Gastroesophageal sphincter (tissue), 4 donors: ENCODE measurements around the gene TNNI3. TPM values are rescaled to one million over a fixed set of nuclear protein-coding genes. Genes with fewer than 3 reads are reported as not detected.

Experiments used
- ATAC-seq: fragments of 150-250 bp; one replicate; pipeline ENCODE4 v1.9.1; 2016; ENCODE audit warnings: mild to moderate bottlenecking, moderate library complexity
- H3K27ac ChIP-seq, 4 donors: fragments of 200-600 bp; sonication (generic) in 3 of 4; 1 replicate in 3 of 4; 2 replicates in 1 of 4; pipeline ENCODE4 v1.5.1; 2016 to 2019
- H3K27me3 ChIP-seq: fragments of 200-600 bp; sonication (generic); one replicate; pipeline ENCODE4 v1.5.1; 2019
- H3K36me3 ChIP-seq, 2 donors: fragments of 200-600 bp; sonication (generic); one replicate each; pipeline ENCODE4 v1.5.1; 2019; ENCODE audit warnings: control low read depth in 1 of 2
- H3K4me1 ChIP-seq, 3 donors: fragments of 200-600 bp; sonication (generic); 1 replicate in 2 of 3; 2 replicates in 1 of 3; pipeline ENCODE4 v1.5.1; 2016 to 2019; ENCODE audit warnings: control low read depth in 2 of 3
- H3K4me3 ChIP-seq, 2 donors: fragments of 200-600 bp; sonication (generic); one replicate each; pipeline ENCODE4 v1.5.1; 2019; ENCODE audit warnings: mild to moderate bottlenecking in 1 of 2, moderate library complexity in 1 of 2
- H3K9me3 ChIP-seq, 3 donors: fragments of 200-600 bp; sonication (generic); one replicate each; pipeline ENCODE4 v1.5.1; 2017 to 2019; ENCODE audit warnings: control low read depth in 2 of 3
- CTCF ChIP-seq, 4 experiments: fragments of 200-600 bp in 2 of 4; fragments of 450-650 bp in 2 of 4; sonication (generic) in 1 of 4; IDR thresholded peaks; one replicate each; pipeline ENCODE4 v1.5.1; 2017 to 2019; ENCODE audit warnings: antibody characterized with exemption in 4 of 4, mild to moderate bottlenecking in 2 of 4, moderate library complexity in 2 of 4
- EP300 ChIP-seq: sonication (generic); formaldehyde crosslinking; IDR thresholded peaks from one replicate; pipeline ENCODE4 v1.6.1; 2017; ENCODE audit warnings: antibody characterized with exemption, mild to moderate bottlenecking
- POLR2A ChIP-seq, 2 donors: fragments of 450-650 bp; IDR thresholded peaks; one replicate each; pipeline ENCODE4 v1.6.1; 2017; ENCODE audit warnings: antibody characterized with exemption in 2 of 2, mild to moderate bottlenecking in 2 of 2, moderate library complexity in 1 of 2
- POLR2AphosphoS5 ChIP-seq: sonication (generic); formaldehyde crosslinking; IDR thresholded peaks from one replicate; pipeline ENCODE4 v1.6.1; 2017; ENCODE audit warnings: antibody characterized with exemption
- WGBS, 2 donors: methylation state at CpG; one replicate each; pipeline ENCODE4 v1.1.5; 2018; ENCODE audit warnings: low coverage in 1 of 2; 5-methylcytosine and 5-hydroxymethylcytosine counted together
- total RNA-seq, 4 donors: library from RNA; depleted of rRNA; stranded (reverse); fragments of >200 nt; gene quantifications; one replicate each; pipeline ENCODE4 v1.1.0, GENCODE V29; 2016

The TNNI3 gene
- total RNA-seq, 4 donors from 2014 or later, result not detected

GRCh38 chr19:55131421-55131820 is 26.1 kb downstream of the TNNI3 start:
- WGBS, 2 donors, result 65 to 80% methylated on average over 9 to 15 of the region's 16 CpGs
- Histone ChIP-seq H3K27ac (no peak overlapping the region), H3K9me3 (no peaks in the 10 kb centered on the region), H3K27me3 (peaks cover 76% of the 10 kb centered on the region), H3K4me3 (no peak overlapping the region), H3K36me3 (no peaks in the 10 kb centered on the region), H3K4me1 (no peaks in the 10 kb centered on the region)
- ATAC-seq, result no peak
- TF ChIP-seq EP300, result no peak
- TF ChIP-seq CTCF (IDR thresholded peaks at IDR 0.05), result no peak
- no peak for TF ChIP-seq POLR2A (IDR thresholded peaks at IDR 0.05)
- no peak for TF ChIP-seq POLR2AphosphoS5

GRCh38 chr19:55119053-55119452 is 38.5 kb downstream of the TNNI3 start:
- H3K27ac ChIP-seq, result no peak overlapping the region
- no peak overlapping the region for H3K4me3 ChIP-seq
- no peaks in the 10 kb centered on the region for H3K36me3 ChIP-seq
- ATAC-seq, result no peak
- TF ChIP-seq CTCF (IDR thresholded peaks at IDR 0.05) (no peak), POLR2A (IDR thresholded peaks at IDR 0.05) (no peak), POLR2AphosphoS5 (no peak), EP300 (no peak)
- 42 to 78% methylated on average over 2 to 12 of the region's 14 CpGs for WGBS, 2 donors
- no peaks in the 10 kb centered on the region for H3K9me3 ChIP-seq
- peaks cover 0 to 34% (median 27%) of the 10 kb centered on the region in 3 donors for H3K4me1 ChIP-seq
- H3K27me3 ChIP-seq, result peaks cover 7% of the 10 kb centered on the region

DNA sequence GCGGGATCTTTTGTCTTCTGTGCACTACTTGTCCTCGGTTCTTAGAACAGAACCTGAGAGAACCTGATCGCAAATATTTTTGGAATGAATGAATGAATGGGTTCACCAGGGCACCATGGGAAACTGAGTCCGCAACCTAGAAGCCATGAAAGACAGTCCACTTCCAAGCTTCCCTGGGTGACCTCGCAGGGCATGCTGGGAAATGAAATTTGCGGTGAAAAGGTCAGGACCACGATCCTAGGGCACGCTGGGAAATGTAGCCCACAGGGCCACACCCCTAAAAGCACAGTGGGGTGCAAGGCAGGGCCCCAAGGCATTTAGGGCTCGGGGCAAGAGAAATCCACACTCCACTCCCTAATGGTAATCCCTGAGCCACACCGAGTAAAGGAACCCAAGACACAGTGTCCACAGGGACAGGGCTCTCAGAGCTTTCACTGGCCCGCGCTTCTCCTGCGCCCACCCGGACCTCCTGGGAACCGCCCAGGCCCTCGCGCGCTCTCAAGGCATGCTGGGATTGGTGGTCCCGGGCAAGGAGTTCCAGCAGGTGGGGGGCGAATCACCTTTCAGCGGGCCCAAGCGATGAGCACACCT is 39.0 kb downstream of the TNNI3 start:
- 18% methylated on average over 5 of the region's 22 CpGs; no CpG with 5 or more reads in 1 of the 2 donors for WGBS, 2 donors
- Histone ChIP-seq H3K4me1 (peaks cover 0 to 40% (median 28%) of the 10 kb centered on the region in 3 donors), H3K4me3 (peak overlapping the region; percentile 36 to 79), H3K9me3 (no peaks in the 10 kb centered on the region), H3K36me3 (no peaks in the 10 kb centered on the region), H3K27me3 (peaks cover 2% of the 10 kb centered on the region), H3K27ac (peak overlapping the region in 3 of 4 donors; percentile 96 to 98 (median 98))
- TF ChIP-seq EP300 (no peak), CTCF (IDR thresholded peaks at IDR 0.05) (no peak), POLR2A (IDR thresholded peaks at IDR 0.05) (no peak), POLR2AphosphoS5 (no peak)
- no peak for ATAC-seq

GRCh38 chr19:55117663-55118391 is 39.7 kb downstream of the TNNI3 start:
- H3K27ac ChIP-seq, result peak overlapping the region; percentile 30 to 98 (median 97)
- TF ChIP-seq POLR2AphosphoS5 (peak; percentile 79), CTCF (IDR thresholded peaks at IDR 0.05) (peak in 2 of 4 experiments; percentile 6 to 25), EP300 (no peak), POLR2A (IDR thresholded peaks at IDR 0.05) (peak in 1 of 2 donors; percentile 12)
- H3K27me3 ChIP-seq, result no peaks in the 10 kb centered on the region
- H3K4me1 ChIP-seq, result peaks cover 0 to 46% (median 34%) of the 10 kb centered on the region in 3 donors
- H3K4me3 ChIP-seq, result peak overlapping the region; percentile 36 to 79
- no peaks in the 10 kb centered on the region for H3K36me3 ChIP-seq
- WGBS, 2 donors, result 1% methylated on average over 16 to 18 of the region's 44 CpGs
- ATAC-seq, result peak; percentile 94
- no peaks in the 10 kb centered on the region for H3K9me3 ChIP-seq
